OCI-M2 (cell line): ENCODE data around the gene POU3F2.

Source experiments
- DNase-seq: peaks from one replicate; lab custom pipeline; 2025; ENCODE audit not compliant: unreplicated experiment; lab: John Stamatoyannopoulos, UW

Gene POU3F2

DNA sequence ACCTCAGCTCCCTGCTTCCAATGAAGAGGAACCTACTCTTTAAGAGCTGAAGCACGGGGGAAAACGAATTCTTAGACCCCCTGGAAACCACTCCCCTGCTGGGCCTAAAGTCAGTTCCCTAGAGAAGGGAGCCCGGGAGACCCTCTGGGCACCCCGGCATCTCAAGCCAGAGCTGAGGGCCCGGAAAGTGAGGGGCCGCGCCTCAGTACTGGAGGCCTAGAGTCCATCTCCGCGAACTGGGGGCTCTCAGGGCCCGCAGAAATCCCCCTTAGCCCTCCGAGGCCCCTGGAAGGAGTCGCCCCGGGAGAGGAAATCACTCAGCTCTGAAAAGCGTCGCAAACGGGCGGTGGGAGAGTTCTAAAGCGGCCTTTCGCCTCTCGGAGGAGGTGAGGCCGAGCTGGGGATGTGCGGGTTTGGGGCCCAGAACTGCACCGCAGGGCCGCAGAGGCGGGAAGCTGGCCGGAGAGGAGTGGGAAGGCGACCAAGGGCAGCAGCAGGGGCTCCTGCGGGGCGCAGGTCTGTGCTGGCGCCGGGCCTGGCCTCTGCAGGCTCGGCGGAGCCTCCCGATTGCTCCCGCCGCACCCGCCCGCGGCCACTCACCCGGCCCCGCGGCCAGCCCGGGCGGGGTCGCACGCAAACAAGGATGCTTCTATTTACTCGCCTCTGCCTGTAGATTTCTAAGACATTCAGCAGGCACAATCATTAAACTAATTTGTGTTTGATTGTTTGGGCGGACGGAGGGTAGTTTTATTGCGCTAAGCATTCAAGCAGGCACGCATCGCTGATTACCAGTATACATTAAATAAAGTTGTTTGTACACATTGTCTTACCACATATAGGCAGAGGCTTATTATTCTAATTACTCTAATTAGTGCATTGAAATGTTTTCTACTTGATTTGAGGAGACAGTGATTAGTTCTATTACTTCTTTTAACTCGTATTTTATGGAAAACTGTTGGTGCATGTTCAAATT, 9.2 kb downstream of the POU3F2 start:
- no peak for DNase-seq

- DNase-seq: no peak
These were observed 10.2 kb downstream of the POU3F2 start for GRCh38 chr6:98844244-98845210.

DNA sequence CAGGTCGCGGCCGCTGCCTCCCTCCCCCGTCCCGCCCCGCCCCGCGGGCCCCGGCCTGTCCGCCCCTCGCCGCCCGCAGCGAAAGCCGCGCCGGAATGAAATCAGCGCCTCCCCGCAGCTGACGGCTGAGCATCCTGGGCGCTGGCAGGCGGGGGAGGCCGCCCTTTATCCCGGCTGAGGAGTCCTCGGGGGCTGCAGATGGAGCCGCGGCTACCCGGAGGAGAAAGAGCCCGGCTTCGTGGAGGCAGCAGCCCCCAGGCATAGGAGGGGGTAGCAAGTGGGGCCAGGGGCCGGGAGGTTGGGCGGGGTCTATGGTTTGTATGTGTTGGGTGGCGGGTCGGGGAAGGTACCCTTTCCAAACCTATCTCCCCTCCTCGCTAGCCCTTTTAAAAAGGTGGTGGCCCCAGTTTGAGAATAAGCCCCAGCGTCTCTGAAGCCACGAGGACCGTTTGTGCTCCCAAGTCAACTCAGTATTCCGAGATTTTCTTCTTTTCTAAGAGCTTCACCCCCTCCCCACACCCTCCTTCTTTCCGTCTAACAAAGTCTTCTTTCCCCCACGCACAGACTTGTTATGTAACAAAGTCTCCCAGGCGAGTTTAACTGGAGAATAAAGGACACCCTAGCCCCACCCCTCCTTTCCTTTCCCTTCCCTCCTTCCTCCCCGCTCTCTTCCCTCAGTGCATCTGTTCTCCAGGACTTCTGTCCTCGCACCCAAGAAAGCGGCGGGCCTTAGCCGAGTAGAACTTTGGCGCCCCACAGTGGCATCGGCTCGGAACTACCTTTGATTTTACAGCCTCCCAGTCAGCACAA, 11.0 kb downstream of the POU3F2 start:
- peak; percentile 60 for DNase-seq

DNA sequence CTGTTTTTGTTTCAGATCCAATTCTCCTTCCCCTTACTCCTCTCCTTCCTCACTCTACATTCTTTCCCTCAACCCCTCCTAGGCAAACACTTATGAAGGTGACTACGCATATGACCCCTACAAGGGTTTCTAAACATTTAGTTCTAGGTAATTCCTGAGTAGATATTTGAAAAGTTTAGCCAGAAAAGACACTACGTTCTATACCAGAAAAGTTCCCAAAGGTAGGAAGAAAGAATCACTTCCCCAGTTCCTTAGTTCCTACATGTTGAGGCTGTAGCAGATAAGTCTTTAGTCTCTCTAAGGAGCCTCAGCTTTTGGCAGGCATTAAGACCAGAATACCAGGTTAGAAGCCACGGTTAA, 11.6 kb downstream of the POU3F2 start:
- DNase-seq: no peak

DNA sequence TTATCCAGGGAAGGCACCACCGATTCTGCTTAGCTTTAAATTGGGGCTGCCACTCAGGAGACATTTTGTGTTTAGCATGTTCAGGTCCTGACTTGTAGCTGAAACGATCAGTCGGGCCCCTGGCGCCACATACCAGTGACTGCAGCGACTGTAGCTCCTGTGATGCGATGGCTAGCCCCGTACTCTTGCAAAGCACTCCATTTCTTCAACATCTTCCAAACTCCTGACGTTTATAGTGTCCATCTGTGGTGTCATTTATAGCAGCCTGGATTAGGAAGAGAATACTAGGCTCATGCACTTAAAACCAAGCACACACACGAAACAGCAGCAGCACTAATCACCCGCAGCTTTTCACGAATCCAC, 13.0 kb downstream of the POU3F2 start:
- no peak for DNase-seq

DNA sequence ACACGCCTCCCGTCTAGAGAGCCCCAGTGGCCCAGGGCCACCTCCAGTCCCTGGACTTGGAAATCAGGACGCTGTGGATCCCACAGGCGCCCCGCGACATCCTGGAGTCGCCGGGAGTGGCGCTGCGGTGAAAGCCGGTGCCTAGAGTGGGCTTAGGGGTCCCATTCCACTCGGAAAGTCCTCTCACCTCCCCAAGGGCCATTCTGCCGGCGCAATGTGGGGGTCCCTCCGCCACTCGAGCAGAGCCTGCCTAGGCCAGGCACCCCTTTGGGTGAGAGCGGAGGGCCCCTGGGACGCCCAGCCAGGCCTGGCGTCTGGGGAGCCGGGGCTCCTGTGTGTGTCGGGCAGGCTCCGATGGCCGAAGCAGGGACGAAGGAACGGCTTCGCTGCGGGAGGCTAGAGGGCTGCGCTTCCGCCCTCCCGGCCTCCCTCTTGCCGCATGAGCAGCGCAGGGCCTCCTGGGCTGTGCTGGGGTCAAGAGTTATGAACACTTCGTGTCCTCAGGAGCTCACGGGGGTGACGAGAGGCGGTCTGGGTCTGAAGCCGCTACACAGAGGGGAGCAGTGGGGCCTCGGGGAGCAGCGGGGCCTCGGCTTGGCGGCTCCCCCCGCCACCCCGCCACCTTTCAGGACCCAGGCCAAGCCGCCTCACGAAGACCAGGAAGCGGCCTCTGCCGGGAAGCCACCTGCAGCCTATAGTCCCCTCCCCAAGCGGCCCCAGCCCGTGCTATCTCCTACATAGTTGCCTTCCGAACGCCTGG, 13.6 kb downstream of the POU3F2 start:
- no peak for DNase-seq

- DNase-seq: no peak
These were observed 14.3 kb downstream of the POU3F2 start for GRCh38 chr6:98848539-98849242.

DNA sequence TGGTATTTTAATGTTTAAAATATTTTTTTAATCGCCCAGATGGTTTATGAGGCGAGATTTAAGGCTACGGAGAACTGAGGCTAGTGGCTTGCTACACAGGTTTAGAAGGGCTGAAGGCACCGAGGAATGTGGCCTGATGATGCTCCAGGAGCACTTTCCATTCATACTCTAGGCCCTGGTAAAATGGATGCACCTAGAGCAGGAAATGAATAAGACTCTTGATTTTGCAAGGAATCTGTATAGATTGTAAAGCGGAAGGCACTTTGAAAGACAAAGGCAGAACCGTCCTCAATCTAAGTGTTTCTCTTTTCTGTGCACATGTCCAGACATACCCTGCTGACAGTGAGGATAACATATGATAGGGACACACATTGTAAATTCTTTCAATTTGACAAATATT, 30.1 kb downstream of the POU3F2 start:
- no peak for DNase-seq

- DNase-seq: no peak
These were observed 36.7 kb downstream of the POU3F2 start for GRCh38 chr6:98871057-98871456.

DNA sequence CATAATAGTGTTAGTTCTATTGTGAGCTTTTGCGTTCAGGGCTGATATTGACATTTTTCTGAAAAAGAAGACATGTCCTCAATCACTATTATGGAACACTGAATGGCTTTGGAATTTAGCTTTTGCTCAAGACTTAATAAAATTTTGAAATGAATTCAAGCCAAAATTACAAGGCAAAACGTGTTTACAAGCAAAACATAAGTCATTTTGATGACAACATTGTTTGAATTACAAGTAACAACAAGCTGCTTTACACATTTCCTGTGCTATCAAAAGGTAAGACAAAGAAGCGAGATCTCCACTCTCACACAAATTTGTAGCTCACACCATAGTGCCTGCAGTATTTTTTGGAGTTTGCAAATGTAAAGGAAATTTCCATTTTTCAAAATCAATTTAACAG, 37.4 kb downstream of the POU3F2 start:
- DNase-seq: no peak

GRCh38 chr6:98875375-98875774, 41.0 kb downstream of the POU3F2 start:
- no peak for DNase-seq

DNA sequence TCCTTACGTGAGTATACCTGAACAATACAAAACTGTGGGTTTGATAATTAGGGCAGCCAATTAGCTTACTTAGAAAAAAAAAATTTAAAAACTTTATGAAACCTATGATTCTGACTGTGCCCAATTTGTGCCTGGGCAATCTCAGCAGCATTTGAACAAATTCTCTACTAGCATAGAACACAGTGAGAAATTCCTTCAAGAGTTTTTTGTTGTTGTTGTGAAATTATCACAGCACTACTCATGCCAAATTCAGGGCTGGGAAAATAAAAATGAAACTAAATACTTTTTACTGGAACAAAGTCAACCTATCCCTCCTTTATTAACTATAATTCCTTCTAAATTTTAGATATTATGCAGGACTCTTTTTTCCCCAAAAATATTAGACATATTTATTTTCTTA, 42.9 kb downstream of the POU3F2 start:
- no peak for DNase-seq

- no peak for DNase-seq
These were observed 46.1 kb downstream of the POU3F2 start for GRCh38 chr6:98880486-98880885.

DNA sequence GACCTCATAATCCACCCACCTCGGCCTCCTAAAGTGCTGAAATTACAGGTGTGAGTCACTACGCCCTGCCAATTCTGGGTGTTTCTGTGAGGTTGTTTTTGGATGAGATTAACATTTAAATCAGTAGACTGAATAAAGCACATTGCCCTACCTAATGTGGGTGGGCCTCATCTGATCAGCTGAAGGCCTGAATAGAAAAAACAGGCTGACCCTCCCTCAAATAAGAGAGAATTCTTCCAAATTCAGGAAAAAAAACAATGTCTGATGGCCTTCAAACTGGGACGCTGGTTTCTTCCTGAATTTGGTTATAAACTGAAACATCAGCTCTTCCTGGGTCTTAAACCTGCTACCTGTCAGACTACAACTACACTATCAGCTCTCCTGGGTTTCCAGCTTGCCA, 51.0 kb downstream of the POU3F2 start:
- DNase-seq: no peak

DNA sequence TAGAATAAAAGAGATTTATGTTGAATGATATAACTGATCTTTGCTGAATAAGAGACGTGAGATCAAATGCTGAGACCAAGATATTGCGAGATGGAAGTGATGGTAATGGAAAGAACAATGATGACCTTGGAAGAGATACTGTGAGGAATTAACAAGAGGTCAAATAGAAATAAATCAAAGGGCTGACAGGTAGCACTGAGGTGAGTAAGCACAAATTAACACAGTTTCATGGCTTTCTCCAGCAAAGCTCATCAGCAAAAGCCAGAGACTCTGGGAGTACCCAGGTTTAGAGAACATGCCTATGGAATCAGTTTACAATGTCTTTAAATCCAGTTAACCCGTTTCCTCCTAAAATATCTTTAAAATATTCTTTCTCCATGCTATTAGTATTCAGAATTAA, 53.3 kb downstream of the POU3F2 start:
- no peak for DNase-seq
